Skeletal muscle satellite cell (primary cell): Measurements from ENCODE around the gene TMEM176A.
"Not testable (repeated sequence)": the region's sequence is repeated elsewhere in the genome, so short reads cannot be mapped to it uniquely, and the experiment has no call there.

Source experiments
- H3K27me3 ChIP-seq: 2 replicates; pipeline ENCODE4 v1.7.0; 2013; ENCODE audit warnings: low read length; ENCODE audit not compliant: control insufficient read depth, insufficient read depth
- H3K36me3 ChIP-seq: 2 replicates; pipeline ENCODE4 v1.7.0; 2013; ENCODE audit warnings: mild to moderate bottlenecking, control low read depth, low read length; ENCODE audit not compliant: insufficient read depth
- H3K4me1 ChIP-seq: 2 replicates; pipeline ENCODE4 v1.7.0; 2013; ENCODE audit warnings: low read length; ENCODE audit not compliant: control insufficient read depth, insufficient read depth
- H3K4me2 ChIP-seq: 2 replicates; pipeline ENCODE4 v1.7.0; 2013; ENCODE audit warnings: mild to moderate bottlenecking, low read length
- H3K4me3 ChIP-seq: 2 replicates; pipeline ENCODE4 v1.7.0; 2013; ENCODE audit warnings: low read length
- H3K9ac ChIP-seq: 2 replicates; pipeline ENCODE4 v1.7.0; 2013; ENCODE audit warnings: mild to moderate bottlenecking, low read depth, low read length, moderate library complexity
- H3K9me3 ChIP-seq: replicated peaks from 2 replicates; pipeline ENCODE4 v1.7.0; 2013; ENCODE audit warnings: mild to moderate bottlenecking, control low read depth, low read length

TMEM176A gene

GRCh38 chr7:150774131-150774530 lies 26.4 kb upstream of the TMEM176A start:
- H3K4me1 ChIP-seq: not testable (repeated sequence)

DNA sequence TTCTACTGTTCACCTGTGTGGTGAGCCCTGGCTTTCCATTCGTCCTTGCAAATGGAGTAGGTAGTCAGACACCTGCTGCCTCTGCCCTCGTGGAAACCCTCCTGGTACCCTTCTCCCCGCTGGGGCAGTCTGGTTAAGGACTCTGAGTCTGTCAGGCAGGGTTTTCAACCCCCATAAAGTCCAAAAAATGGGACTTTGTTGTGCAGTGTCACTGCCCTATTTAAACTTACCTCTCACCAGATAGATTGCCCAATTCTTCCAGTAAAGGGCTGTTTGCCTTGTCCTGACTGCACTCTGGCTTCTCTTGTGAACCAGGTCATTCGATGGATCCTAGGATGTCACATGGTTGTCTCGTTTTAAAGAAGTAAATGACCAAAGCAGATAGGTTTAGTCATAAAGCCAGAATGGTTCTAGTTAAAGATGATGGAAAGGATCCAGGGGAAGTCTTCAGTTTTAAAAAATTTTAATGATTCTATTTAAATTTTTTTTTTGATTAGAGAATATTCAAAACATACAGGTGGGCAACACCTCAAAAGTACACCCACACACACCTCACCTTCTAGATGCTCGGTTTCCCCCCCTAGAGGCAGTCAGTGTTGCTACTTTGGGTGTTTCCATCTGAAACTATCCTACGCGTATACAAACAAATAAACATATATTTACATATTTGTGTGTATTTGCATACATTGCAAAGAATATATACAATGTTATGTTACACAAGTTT lies 22.4 kb upstream of the TMEM176A start:
- no peaks in the 10 kb centered on the region for H3K9me3 ChIP-seq
- H3K27me3 ChIP-seq: no peaks in the 10 kb centered on the region
- no peak overlapping the region for H3K4me3 ChIP-seq
- H3K36me3 ChIP-seq: no peaks in the 10 kb centered on the region
- H3K4me2 ChIP-seq: no peak overlapping the region
- no peaks in the 10 kb centered on the region for H3K4me1 ChIP-seq
- no peak overlapping the region for H3K9ac ChIP-seq

More at GRCh38 chr7:150774131-150774530, 26.4 kb upstream of the TMEM176A start:
- H3K9ac ChIP-seq, H3K4me3 ChIP-seq, H3K9me3 ChIP-seq, H3K4me2 ChIP-seq, H3K27me3 ChIP-seq, H3K36me3 ChIP-seq: not testable (repeated sequence)

GRCh38 chr7:150778738-150779301 lies 21.7 kb upstream of the TMEM176A start:
- H3K4me3 ChIP-seq: no peak overlapping the region
- H3K9ac ChIP-seq: no peak overlapping the region
- H3K36me3 ChIP-seq: no peaks in the 10 kb centered on the region
- no peaks in the 10 kb centered on the region for H3K4me1 ChIP-seq
- no peaks in the 10 kb centered on the region for H3K27me3 ChIP-seq
- no peaks in the 10 kb centered on the region for H3K9me3 ChIP-seq
- H3K4me2 ChIP-seq: no peak overlapping the region

DNA sequence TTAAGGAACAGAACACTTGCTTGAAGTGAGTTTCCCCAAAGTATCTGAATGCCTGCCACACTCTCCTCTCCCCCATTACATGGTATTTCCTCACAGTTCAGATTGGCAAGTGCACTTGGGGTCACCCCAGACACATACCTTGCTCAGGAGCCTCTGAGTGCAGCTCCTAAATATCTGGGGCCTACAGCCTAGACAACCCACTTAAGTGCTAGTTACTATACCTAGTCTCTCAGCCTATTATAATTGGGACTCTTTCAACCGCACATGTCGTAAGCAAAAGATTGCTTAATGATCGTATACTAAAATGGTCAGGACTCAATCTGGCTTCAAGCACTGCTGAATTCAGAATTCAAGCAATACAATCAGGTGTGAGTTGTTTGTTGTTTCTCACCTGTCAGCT lies 20.3 kb upstream of the TMEM176A start:
- H3K36me3 ChIP-seq: no peaks in the 10 kb centered on the region
- no peak overlapping the region for H3K9ac ChIP-seq
- no peak overlapping the region for H3K4me3 ChIP-seq
- peaks cover 8% of the 10 kb centered on the region for H3K27me3 ChIP-seq
- no peaks in the 10 kb centered on the region for H3K9me3 ChIP-seq
- H3K4me1 ChIP-seq: no peaks in the 10 kb centered on the region
- no peak overlapping the region for H3K4me2 ChIP-seq

DNA sequence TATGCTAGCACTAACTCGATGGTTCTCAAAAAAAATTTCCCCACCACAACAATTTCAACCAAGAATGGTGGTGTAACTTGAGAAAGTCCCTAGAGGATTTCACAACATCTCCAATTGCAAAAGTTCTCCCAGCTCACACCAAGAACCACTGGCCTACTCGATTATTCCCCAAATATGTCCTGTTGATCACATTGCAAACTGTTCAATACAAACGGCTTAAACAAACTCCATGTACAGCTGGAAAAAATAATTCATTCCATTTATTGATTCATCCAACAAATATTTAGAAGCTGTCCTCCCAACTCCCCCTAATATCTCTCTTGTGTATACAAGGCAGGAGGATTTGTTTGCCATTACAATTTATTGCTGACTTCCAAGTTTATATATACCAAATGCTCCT lies 19.5 kb upstream of the TMEM176A start:
- Histone ChIP-seq H3K4me3 (no peak overlapping the region), H3K9ac (no peak overlapping the region), H3K36me3 (no peaks in the 10 kb centered on the region), H3K27me3 (peaks cover 11% of the 10 kb centered on the region), H3K4me2 (no peak overlapping the region), H3K4me1 (no peaks in the 10 kb centered on the region), H3K9me3 (no peaks in the 10 kb centered on the region)

DNA sequence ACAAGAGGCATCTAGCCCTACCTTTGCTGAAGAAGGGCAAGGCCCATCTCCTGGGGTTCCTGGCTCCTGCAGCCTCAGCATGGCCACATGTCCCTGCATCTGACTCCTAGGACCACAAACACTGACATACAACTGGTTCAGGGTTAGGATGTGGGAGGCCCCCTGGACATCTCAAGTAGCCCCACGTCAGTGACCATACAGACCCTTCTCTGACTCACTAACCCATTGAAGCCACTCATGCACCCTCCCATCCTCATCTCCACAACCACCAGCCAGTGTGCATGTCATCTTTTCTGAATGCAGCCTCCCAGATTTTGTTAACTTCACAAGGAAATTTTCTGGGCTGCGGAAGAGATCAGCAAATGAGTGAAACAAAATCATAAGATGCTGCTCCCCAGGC lies 18.6 kb upstream of the TMEM176A start:
- Histone ChIP-seq H3K27me3 (peaks cover 11% of the 10 kb centered on the region), H3K9ac (no peak overlapping the region), H3K9me3 (no peaks in the 10 kb centered on the region), H3K4me1 (no peaks in the 10 kb centered on the region), H3K4me2 (no peak overlapping the region), H3K4me3 (no peak overlapping the region), H3K36me3 (no peaks in the 10 kb centered on the region)

GRCh38 chr7:150784120-150784736 lies 16.3 kb upstream of the TMEM176A start:
- Histone ChIP-seq H3K4me1 (no peaks in the 10 kb centered on the region), H3K27me3 (peaks cover 11% of the 10 kb centered on the region), H3K36me3 (no peaks in the 10 kb centered on the region), H3K9me3 (no peaks in the 10 kb centered on the region), H3K4me2 (no peak overlapping the region), H3K9ac (no peak overlapping the region), H3K4me3 (no peak overlapping the region)

GRCh38 chr7:150784954-150785353 lies 15.6 kb upstream of the TMEM176A start:
- H3K9ac ChIP-seq: no peak overlapping the region
- no peaks in the 10 kb centered on the region for H3K4me1 ChIP-seq
- H3K27me3 ChIP-seq: peaks cover 11% of the 10 kb centered on the region
- no peaks in the 10 kb centered on the region for H3K36me3 ChIP-seq
- H3K4me2 ChIP-seq: no peak overlapping the region
- no peak overlapping the region for H3K4me3 ChIP-seq
- H3K9me3 ChIP-seq: no peaks in the 10 kb centered on the region

- H3K4me3 ChIP-seq: no peak overlapping the region
- no peaks in the 10 kb centered on the region for H3K36me3 ChIP-seq
- H3K4me2 ChIP-seq: no peak overlapping the region
- peaks cover 11% of the 10 kb centered on the region for H3K27me3 ChIP-seq
- no peaks in the 10 kb centered on the region for H3K9me3 ChIP-seq
- H3K4me1 ChIP-seq: no peaks in the 10 kb centered on the region
- H3K9ac ChIP-seq: no peak overlapping the region
Observed at GRCh38 chr7:150787321-150788281, 13.0 kb upstream of the TMEM176A start.

- Histone ChIP-seq H3K4me1 (no peaks in the 10 kb centered on the region), H3K4me2 (no peak overlapping the region), H3K9me3 (no peaks in the 10 kb centered on the region), H3K4me3 (no peak overlapping the region), H3K27me3 (peaks cover 11% of the 10 kb centered on the region), H3K36me3 (no peaks in the 10 kb centered on the region), H3K9ac (no peak overlapping the region)
Observed at GRCh38 chr7:150788474-150789269, 11.9 kb upstream of the TMEM176A start.
